ENCODE measurements around the gene HIPK3. TPM values are rescaled to one million over a fixed set of nuclear protein-coding genes. Genes with fewer than 3 reads are reported as not detected.

Gene HIPK3
- total RNA-seq, 1 experiment from 2014 or later = 51.2 TPM

- in situ Hi-C loops (cut with HindIII; ENCODE audit: low pct_unique_long_range_greater_than_20kb, low sequenced_read_pairs) = no loop called here
- no peak for DNase-seq (ENCODE audit: low read depth)
These were observed 146.2 kb downstream of the HIPK3 start for GRCh38 chr11:33403344-33403743.

GRCh38 chr11:33405834-33406602, 148.8 kb downstream of the HIPK3 start:
- no peak for DNase-seq (ENCODE audit: low read depth)
- in situ Hi-C loops (cut with HindIII; ENCODE audit: low pct_unique_long_range_greater_than_20kb, low sequenced_read_pairs) = no loop called here

Other genes starting within 250 kb of the HIPK3 start
- gene DEPDC7, start 241.5 kb upstream of the HIPK3 start, total RNA-seq (2014; rRNA removed; shearing (Covaris generic); ENCODE audit: low replicate concordance) = 2.4 and 2.5 TPM in 2 replicates
- 1.1 and 5.3 TPM in 2 replicates for gene TCP11L1, start 217.8 kb upstream of the HIPK3 start, total RNA-seq (2014; rRNA removed; shearing (Covaris generic); ENCODE audit: low replicate concordance)
- 7.5 and 12.0 TPM in 2 replicates for gene CSTF3, start 95.9 kb upstream of the HIPK3 start, total RNA-seq (2014; rRNA removed; shearing (Covaris generic); ENCODE audit: low replicate concordance)
- not detected in 2 replicates for gene KIAA1549L, start 118.7 kb downstream of the HIPK3 start, total RNA-seq (2014; rRNA removed; shearing (Covaris generic); ENCODE audit: low replicate concordance)